ENCODE results near the gene VPREB3.

VPREB3 gene

GRCh38 chr22:23767673-23768548 lies 13.7 kb upstream of the VPREB3 start, which contains the start of gene CHCHD10:
TSS of gene CHCHD10 (minus strand) at chr22:23767972. CDS start at chr22:23767874, 98 bp downstream.
- peak; percentile 54 to 77 (median 68) for DNase-seq (ENCODE audit: low read depth in 2 of 3, low spot score in 1 of 3)

- no peak for DNase-seq (ENCODE audit: low read depth in 2 of 3, low spot score in 1 of 3)
These were observed 13.1 kb upstream of the VPREB3 start for GRCh38 chr22:23767303-23767672.

GRCh38 chr22:23764899-23765881 lies 11.0 kb upstream of the VPREB3 start:
- DNase-seq (ENCODE audit: low read depth in 2 of 3, low spot score in 1 of 3) = no peak

GRCh38 chr22:23763954-23764353 lies 9.7 kb upstream of the VPREB3 start:
- DNase-seq (ENCODE audit: low read depth in 2 of 3, low spot score in 1 of 3) = no peak

GRCh38 chr22:23763579-23763945 lies 9.3 kb upstream of the VPREB3 start:
- peak in 2 of 3 donors; percentile 40 to 43 for DNase-seq (ENCODE audit: low read depth in 2 of 3, low spot score in 1 of 3)

- DNase-seq (ENCODE audit: low read depth in 2 of 3, low spot score in 1 of 3) = no peak
These were observed 8.8 kb upstream of the VPREB3 start, which contains the start of gene C22orf15 for GRCh38 chr22:23762842-23763578. TSS of gene C22orf15 (plus strand) at chr22:23762990. CDS start at chr22:23763307, 317 bp downstream.

- DNase-seq (ENCODE audit: low read depth in 2 of 3, low spot score in 1 of 3) = no peak
These were observed 5.8 kb upstream of the VPREB3 start for GRCh38 chr22:23760056-23760455.

- DNase-seq (ENCODE audit: low read depth in 2 of 3, low spot score in 1 of 3) = no peak
These were observed 5.3 kb upstream of the VPREB3 start for GRCh38 chr22:23759566-23759965.

- no peak for DNase-seq (ENCODE audit: low read depth in 2 of 3, low spot score in 1 of 3)
These were observed 2.7 kb upstream of the VPREB3 start for GRCh38 chr22:23756891-23757290.

GRCh38 chr22:23755711-23756110 lies 1.5 kb upstream of the VPREB3 start:
- DNase-seq (ENCODE audit: low read depth in 2 of 3, low spot score in 1 of 3) = no peak

GRCh38 chr22:23754980-23755636 lies 883 bp upstream of the VPREB3 start:
- DNase-seq (ENCODE audit: low read depth in 2 of 3, low spot score in 1 of 3) = no peak

GRCh38 chr22:23753385-23753784 lies 840 bp downstream of the VPREB3 start:
- DNase-seq (ENCODE audit: low read depth in 2 of 3, low spot score in 1 of 3) = no peak

GRCh38 chr22:23752750-23753149 lies 1.5 kb downstream of the VPREB3 start:
- no peak for DNase-seq (ENCODE audit: low read depth in 2 of 3, low spot score in 1 of 3)

- no peak for DNase-seq (ENCODE audit: low read depth in 2 of 3, low spot score in 1 of 3)
These were observed 2.0 kb downstream of the VPREB3 start for GRCh38 chr22:23752090-23752691.

- no peak for DNase-seq (ENCODE audit: low read depth in 2 of 3, low spot score in 1 of 3)
These were observed 2.7 kb downstream of the VPREB3 start for GRCh38 chr22:23751441-23751996.

- peak; percentile 51 to 70 (median 58) for DNase-seq (ENCODE audit: low read depth in 2 of 3, low spot score in 1 of 3)
These were observed 3.3 kb downstream of the VPREB3 start, which contains the start of gene ZNF70 for GRCh38 chr22:23750714-23751440. TSS of gene ZNF70 (minus strand) at chr22:23751112. CDS start at chr22:23745140, 5,972 bp downstream.

- DNase-seq (ENCODE audit: low read depth in 2 of 3, low spot score in 1 of 3) = no peak
These were observed 3.9 kb downstream of the VPREB3 start for GRCh38 chr22:23750367-23750713.

GRCh38 chr22:23749841-23750301 lies 4.4 kb downstream of the VPREB3 start:
- no peak for DNase-seq (ENCODE audit: low read depth in 2 of 3, low spot score in 1 of 3)

GRCh38 chr22:23745791-23746190 lies 8.4 kb downstream of the VPREB3 start:
- DNase-seq (ENCODE audit: low read depth in 2 of 3, low spot score in 1 of 3) = no peak
